ENCODE measurements around the gene CAVIN3. TPM values are rescaled to one million over a fixed set of nuclear protein-coding genes. Genes with fewer than 3 reads are reported as not detected.

Gene CAVIN3
- total RNA-seq, 1 donor: 142 TPM

GRCh38 chr11:6345366-6345765 is 25.1 kb upstream of the CAVIN3 start:
- H3K4me3 ChIP-seq (ENCODE audit: low read depth, low read length): no peak overlapping the region
- DNase-seq (ENCODE audit: low read depth): peak; percentile 17
- no peak for TF ChIP-seq CTCF (IDR thresholded peaks at IDR 0.05; ENCODE audit: insufficient read depth, low read depth, low read length)

GRCh38 chr11:6336293-6336692 is 16.0 kb upstream of the CAVIN3 start:
- TF ChIP-seq CTCF (IDR thresholded peaks at IDR 0.05; ENCODE audit: insufficient read depth, low read depth, low read length): no peak
- DNase-seq (ENCODE audit: low read depth): no peak
- H3K4me3 ChIP-seq (ENCODE audit: low read depth, low read length): no peak overlapping the region

- no peak for TF ChIP-seq CTCF (IDR thresholded peaks at IDR 0.05; ENCODE audit: insufficient read depth, low read depth, low read length)
Measured at GRCh38 chr11:6334806-6335205, 14.5 kb upstream of the CAVIN3 start.

GRCh38 chr11:6333095-6333494 is 12.8 kb upstream of the CAVIN3 start:
- H3K4me3 ChIP-seq (ENCODE audit: low read depth, low read length): no peak overlapping the region
- TF ChIP-seq CTCF (IDR thresholded peaks at IDR 0.05; ENCODE audit: insufficient read depth, low read depth, low read length): no peak
- no peak for DNase-seq (ENCODE audit: low read depth)

More at GRCh38 chr11:6334806-6335205, 14.5 kb upstream of the CAVIN3 start:
- DNase-seq (ENCODE audit: low read depth): no peak
- no peak overlapping the region for H3K4me3 ChIP-seq (ENCODE audit: low read depth, low read length)

GRCh38 chr11:6332066-6332465 is 11.8 kb upstream of the CAVIN3 start:
- no peak overlapping the region for H3K4me3 ChIP-seq (ENCODE audit: low read depth, low read length)
- TF ChIP-seq CTCF (IDR thresholded peaks at IDR 0.05; ENCODE audit: insufficient read depth, low read depth, low read length): no peak
- no peak for DNase-seq (ENCODE audit: low read depth)

GRCh38 chr11:6328321-6328720 is 8.0 kb upstream of the CAVIN3 start:
- H3K4me3 ChIP-seq (ENCODE audit: low read depth, low read length): no peak overlapping the region
- DNase-seq (ENCODE audit: low read depth): no peak
- no peak for TF ChIP-seq CTCF (IDR thresholded peaks at IDR 0.05; ENCODE audit: insufficient read depth, low read depth, low read length)

GRCh38 chr11:6327806-6328205 is 7.5 kb upstream of the CAVIN3 start:
- no peak for DNase-seq (ENCODE audit: low read depth)
- H3K4me3 ChIP-seq (ENCODE audit: low read depth, low read length): no peak overlapping the region
- TF ChIP-seq CTCF (IDR thresholded peaks at IDR 0.05; ENCODE audit: insufficient read depth, low read depth, low read length): no peak

Measured in fibroblast of villous mesenchyme (primary cell).